ENCODE measurements around the gene ZNF593OS.
A peak's percentile ranks its signal among the peaks of the same experiment; 100 is the strongest.

ZNF593OS gene

DNA sequence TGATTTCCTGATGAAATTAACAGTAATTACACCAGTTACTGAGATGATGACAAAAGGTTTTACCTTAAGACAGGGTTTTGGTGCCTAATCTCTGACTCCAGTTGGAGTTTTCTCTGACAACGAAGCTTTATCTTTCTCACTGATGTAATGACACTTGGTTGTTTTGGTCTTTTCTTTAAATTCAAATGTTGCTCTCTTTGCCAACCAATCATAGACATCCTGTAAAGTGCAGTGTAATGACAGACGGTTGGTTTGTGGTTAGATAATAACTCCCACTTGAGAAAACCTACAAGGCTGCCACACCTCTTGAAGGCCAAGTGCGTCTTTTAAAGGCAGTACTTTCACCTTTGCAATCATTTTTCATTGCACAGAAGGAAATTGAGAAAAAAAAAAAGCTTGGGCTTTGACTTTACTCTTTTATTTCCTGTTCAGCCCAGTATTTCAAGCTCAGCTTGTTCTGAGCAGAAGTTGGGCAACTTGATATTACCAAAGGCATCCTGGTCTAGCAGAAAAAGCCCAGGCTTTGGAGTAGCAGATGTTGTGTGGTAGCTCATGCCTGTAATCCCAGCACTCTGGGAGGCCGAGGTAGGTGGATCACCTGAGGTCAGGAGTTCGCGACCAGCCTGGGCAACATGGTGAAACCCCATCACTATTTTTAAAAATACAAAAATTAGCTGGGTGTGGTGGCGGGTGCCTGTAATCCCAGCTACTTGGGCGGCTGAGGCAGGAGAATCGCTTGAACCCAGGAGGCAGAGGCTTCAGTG is 45.1 kb downstream of the ZNF593OS start:
- peak; percentile 6 to 40 for DNase-seq (ENCODE audit: low read depth in 2 of 2)

DNA sequence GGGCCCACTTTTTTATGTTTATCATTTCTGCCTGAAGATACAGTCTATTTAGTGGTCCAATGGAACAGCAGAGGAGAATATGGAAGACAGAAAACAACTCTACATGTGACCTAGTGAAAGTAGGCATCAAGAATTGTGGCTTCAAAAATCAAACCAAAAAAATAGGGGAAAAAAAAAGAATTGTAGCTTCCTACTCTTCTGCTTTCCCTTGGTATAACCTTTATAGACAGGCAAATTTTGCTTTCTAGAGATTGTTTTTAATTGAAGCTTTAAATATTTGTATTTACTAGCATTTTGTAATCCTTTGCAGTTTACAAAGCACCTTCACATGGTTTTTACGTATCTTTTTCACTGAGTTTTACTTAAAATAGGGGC is 45.7 kb downstream of the ZNF593OS start:
- DNase-seq (ENCODE audit: low read depth in 2 of 2), result no peak

DNA sequence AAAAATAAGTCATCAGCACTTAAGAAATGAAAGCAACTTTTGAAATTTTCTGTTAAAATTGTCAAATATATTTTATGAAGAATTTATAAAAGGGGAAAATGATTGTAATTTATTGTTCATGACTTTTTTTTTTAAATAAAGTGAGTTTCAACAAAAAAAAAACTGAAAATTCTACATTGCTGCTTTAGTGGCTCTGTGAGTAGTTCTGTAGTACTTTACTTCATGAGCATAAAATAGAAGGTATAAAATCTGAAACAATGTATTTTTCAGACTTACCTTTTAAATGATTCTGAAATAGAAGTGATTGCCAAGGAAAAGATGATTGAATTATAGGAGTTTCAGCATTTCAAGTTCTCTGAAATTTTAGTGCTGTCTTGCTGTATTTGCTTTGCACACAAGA is 46.2 kb downstream of the ZNF593OS start:
- DNase-seq (ENCODE audit: low read depth in 2 of 2), result no peak

DNA sequence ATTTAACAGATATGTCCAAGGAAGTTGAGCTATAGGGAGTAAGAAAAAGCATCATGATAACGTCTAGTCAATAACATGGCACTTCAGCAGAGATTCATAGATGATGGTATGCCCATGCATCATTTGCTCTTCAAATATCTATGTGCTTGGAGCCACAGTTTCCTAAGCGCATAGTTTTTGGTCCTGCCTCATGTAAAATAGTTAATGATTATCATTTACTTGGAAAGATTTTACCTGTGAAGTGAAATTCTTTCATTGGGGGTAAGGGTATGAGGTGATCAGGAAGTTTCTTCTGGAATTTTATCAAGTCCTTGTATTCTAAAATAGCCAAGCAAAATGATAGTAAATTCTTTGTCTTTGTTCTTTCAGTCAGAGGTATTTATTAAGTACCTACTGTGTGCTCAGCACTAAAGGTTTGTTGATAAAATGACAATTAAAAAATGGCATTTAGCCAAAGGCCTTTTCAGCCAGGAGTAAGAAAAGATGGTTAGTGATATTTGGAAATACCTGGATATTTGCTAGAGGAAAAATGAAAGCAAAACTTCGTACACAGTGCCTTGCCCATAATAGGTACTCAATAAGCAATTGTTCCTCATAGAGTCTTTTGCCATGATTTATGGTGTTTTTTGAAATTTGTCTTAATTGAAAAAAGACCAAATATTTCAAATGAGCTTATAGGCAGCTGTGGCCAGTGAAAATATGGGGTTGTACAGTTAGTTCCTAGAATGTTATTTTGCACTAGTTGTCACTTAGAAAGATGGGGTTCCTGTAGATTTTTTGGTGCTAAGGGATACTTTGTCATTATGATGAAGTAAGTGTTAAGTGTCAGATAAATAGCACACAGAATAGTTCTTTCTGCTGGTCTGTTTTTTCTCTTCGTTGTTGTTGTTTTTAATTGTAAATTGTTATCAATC is 47.0 kb downstream of the ZNF593OS start:
- no peak for DNase-seq (ENCODE audit: low read depth in 2 of 2)

DNA sequence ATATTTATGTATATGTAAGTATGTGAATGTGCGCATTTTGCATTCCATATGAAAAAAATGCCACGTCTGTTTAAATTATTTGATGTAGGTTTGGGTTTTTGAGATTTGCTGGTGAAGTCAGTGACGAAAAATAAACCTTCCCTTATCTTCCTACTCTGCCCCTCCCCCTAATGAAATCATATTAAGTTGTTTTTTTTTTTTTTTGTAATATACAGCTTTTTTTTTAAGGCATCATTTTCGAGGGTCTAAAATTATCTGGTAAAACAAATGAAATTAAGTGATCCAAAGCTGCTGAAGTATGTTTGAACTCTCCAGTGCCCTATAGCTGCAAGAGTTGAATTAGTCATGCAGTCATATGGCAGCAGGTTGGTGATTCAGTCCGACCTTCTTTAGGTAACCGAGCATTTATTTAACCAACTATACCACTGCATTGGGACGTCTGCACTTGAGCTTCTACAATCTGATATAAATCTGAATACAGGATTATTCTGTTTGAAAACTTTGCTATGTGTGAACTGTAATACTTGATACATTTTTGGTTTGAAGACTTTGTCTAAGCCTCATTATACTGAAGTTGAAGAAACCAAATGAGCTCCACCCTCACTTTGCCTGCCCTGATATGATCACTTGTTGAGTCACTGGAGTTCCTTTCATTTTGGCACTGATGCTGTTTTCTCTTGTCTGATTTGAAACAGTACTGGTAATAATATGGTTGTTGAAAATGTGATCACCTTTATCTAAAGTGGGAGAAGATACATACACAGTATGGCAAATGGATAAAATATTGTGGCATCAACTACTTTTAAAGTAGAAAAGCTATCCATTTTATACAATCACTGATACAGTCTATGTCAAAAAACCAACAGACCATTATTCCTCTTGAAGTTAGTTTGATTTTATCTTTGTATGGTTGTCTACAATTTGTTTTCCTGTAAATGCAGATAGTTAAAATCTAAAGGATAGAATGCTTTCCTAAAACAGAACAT is 48.4 kb downstream of the ZNF593OS start:
- no peak for DNase-seq (ENCODE audit: low read depth in 2 of 2)

DNA sequence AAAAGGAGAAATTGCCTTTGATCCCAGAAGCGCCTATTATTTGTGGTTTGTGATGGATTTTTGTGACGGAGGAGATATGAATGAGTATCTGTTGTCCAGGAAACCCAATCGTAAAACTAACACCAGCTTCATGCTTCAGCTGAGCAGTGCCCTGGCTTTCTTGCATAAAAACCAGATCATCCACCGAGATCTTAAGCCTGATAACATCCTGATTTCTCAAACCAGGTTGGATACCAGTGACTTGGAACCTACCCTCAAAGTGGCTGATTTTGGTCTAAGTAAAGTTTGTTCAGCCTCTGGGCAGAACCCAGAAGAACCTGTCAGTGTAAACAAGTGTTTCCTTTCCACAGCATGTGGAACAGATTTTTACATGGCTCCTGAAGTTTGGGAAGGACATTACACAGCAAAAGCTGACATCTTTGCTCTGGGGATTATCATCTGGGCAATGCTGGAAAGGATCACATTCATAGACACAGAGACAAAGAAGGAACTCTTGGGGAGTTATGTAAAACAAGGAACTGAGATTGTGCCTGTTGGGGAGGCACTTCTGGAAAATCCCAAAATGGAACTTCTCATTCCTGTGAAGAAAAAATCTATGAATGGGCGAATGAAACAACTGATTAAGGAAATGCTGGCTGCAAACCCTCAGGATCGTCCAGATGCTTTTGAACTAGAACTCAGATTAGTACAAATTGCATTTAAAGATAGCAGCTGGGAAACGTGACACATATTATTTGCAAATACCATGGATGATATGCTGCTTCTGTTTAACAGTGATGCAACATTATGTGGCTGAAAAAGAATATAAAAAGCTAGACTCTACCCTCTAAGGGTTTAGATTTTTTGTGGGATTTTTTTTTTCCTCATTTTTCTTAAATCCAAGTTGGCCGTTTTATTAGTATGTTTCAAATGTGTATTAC is 49.5 kb downstream of the ZNF593OS start:
- no peak for DNase-seq (ENCODE audit: low read depth in 2 of 2)

DNA sequence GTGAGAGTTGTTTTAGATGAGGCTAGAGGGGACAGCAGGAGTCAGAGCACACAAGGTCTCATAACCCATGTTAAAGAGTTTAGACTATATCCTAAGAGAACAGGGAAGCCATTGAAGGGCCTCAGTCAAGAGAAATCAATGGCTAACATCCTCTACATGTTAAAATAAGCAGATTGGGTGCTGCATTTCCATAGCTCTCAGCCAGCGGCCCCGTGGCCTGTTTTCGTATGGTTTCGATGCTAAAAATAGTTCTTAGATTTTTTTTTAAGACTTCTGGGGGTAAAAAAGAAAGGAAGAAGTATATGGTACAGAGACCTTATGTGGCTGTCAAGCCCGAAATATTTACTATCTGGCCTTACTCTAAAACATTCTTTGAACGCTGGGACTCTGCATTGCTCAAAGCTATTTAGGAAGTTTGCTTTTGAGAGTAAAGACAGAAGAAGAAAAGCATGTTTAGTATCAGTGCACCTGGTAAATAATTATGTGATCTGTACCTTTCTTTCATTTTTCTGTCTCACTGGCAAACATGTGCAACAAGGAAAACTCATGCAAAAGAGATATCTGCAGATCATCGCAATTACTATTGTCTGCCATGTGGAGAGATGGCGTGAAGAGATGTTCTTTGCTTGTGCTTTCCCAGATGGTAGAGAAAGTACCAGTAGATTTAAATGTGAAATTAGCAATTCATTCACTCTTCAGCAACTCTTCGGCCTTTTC is 51.6 kb downstream of the ZNF593OS start:
- DNase-seq (ENCODE audit: low read depth in 2 of 2), result no peak

Measured in stimulated activated CD8-positive, alpha-beta memory T cell treated with anti-CD3 and anti-CD28 coated beads, Interleukin-15, amount 100 ng/mL, for 4 hours (primary cell).